Ovary (tissue), 3 donors: Measurements from ENCODE around the gene OLFM1.

Experiments
- EP300 ChIP-seq: sonication (generic); formaldehyde crosslinking; IDR thresholded peaks from one replicate; pipeline ENCODE4 v1.6.1; 2017; ENCODE audit warnings: antibody characterized with exemption
- TF ChIP-seq, protein P1 (sequence below), 3 donors: fragments of 450-650 bp in 2 of 3; fragments of 200-600 bp in 1 of 3; IDR thresholded peaks; one replicate each; pipeline versions ENCODE4 v1.5.1 to v1.8.0; 2016 to 2022; ENCODE audit warnings: antibody characterized with exemption in 3 of 3, mild to moderate bottlenecking in 1 of 3
- donor health status: DM: no; HTN: no; CAD: no.

DNA sequence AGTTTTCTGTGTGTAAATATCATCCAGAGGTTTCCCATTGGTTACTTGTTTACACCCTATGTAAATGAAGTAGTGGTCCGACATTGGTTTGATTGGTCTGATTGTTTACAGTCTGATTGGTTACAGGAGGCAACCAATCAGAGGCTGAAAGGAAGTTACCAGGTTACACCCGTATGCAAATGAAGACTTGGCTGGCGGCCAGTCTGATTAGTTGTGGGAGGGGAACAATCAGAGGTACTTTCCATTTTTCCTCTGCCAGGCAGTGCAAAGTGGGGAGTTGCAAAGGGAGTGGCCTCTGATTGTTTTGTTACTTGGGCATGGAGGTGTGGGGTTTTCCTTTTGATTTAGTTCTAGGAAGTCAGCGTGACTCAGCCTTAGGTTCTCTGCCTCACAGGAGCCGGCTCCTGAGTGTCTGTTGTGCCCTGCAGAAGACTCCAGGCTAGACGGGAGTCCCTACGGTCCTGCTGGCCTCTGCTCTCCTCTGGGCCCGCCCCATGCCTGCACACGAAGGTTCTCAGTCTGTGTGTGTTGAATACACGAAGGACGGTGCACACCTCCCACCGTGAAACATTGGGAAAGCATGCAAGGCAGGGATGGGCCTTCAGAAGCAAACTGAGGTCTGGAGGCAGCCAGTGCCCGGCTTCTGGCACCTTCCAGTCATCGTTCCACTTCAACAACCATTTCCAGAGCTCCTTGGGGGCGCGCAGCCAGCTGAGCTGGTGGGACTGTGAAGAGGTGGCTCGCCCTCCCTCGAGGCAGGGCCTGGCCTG is 42.9 kb downstream of the OLFM1 start:
- TF ChIP-seq, protein P1, sequence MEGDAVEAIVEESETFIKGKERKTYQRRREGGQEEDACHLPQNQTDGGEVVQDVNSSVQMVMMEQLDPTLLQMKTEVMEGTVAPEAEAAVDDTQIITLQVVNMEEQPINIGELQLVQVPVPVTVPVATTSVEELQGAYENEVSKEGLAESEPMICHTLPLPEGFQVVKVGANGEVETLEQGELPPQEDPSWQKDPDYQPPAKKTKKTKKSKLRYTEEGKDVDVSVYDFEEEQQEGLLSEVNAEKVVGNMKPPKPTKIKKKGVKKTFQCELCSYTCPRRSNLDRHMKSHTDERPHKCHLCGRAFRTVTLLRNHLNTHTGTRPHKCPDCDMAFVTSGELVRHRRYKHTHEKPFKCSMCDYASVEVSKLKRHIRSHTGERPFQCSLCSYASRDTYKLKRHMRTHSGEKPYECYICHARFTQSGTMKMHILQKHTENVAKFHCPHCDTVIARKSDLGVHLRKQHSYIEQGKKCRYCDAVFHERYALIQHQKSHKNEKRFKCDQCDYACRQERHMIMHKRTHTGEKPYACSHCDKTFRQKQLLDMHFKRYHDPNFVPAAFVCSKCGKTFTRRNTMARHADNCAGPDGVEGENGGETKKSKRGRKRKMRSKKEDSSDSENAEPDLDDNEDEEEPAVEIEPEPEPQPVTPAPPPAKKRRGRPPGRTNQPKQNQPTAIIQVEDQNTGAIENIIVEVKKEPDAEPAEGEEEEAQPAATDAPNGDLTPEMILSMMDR (IDR thresholded peaks at IDR 0.05): no peak
- TF ChIP-seq EP300: no peak
